Smooth muscle cell of bladder (primary cell): ENCODE results near the gene CYP2C19. TPM values are rescaled to one million over a fixed set of nuclear protein-coding genes. Genes with fewer than 3 reads are reported as not detected.

Experiments
- total RNA-seq: library from RNA; depleted of rRNA; stranded (reverse); fragments of >200 nt; gene quantifications from 2 replicates; pipeline ENCODE4 v1.2.3, GENCODE V29; 2014

The CYP2C19 gene
- not detected in 2 replicates for total RNA-seq

GRCh38 chr10:94762393-94762792, at the start of gene CYP2C19:
CYP2C19 (plus strand) TSS chr10:94762681; CDS start chr10:94762706, 25 bp downstream.

Other genes with a start within 250 kb of the CYP2C19 start
- gene HELLS, start 216.9 kb upstream of the CYP2C19 start, total RNA-seq = 4.2 and 4.4 TPM in 2 replicates
- gene CYP2C18, start 79.0 kb upstream of the CYP2C19 start, total RNA-seq = not detected in 2 replicates
- not detected in 2 replicates for gene CYP2C9, start 176.0 kb downstream of the CYP2C19 start, total RNA-seq